A673 (cell line): ENCODE measurements around the gene ABI2. TPM values are rescaled to one million over a fixed set of nuclear protein-coding genes. Genes with fewer than 3 reads are reported as not detected.

Source experiments
- BruUV-seq: library from RNA; stranded (reverse); fragments of 400-500 nt; replicated peaks from 2 replicates; lab custom pipeline; 2021; lab: Mats Ljungman, UMichigan
- CTCF ChIA-PET: fragments of 300-600 bp; sonication (Branson Sonifier 250); formaldehyde crosslinking; loops from one replicate; lab custom pipeline; 2022; ENCODE audit warnings: antibody characterized with exemption; lab: Charles Lee
- POLR2A ChIA-PET: fragments of 300-600 bp; sonication (Branson Sonifier 250); formaldehyde crosslinking; loops from one replicate; lab custom pipeline; 2022; ENCODE audit warnings: antibody characterized with exemption; ENCODE audit not compliant: low non-redundant PET; lab: Charles Lee
- DNase-seq: peaks from one replicate; pipeline ENCODE4 v3.0.0-alpha.2; 2015; ENCODE audit warnings: low spot score
- H3K27ac ChIP-seq: fragments of 200-600 bp; sonication (generic); 2 replicates; pipeline ENCODE4 v1.5.1; 2016; ENCODE audit warnings: mixed run types, low read depth, mild to moderate bottlenecking, mixed read lengths, antibody characterized with exemption, low read length; ENCODE audit not compliant: poor library complexity, severe bottlenecking
- H3K27me3 ChIP-seq: fragments of 200-600 bp; sonication (generic); replicated peaks from 2 replicates; pipeline ENCODE4 v1.6.1; 2017; ENCODE audit warnings: mixed run types, low read depth, mild to moderate bottlenecking, mixed read lengths, antibody characterized with exemption, low read length; ENCODE audit not compliant: insufficient read depth, poor library complexity
- H3K36me3 ChIP-seq: fragments of 200-600 bp; sonication (generic); 2 replicates; pipeline ENCODE4 v1.6.1; 2016; ENCODE audit warnings: mixed run types, mild to moderate bottlenecking, mixed read lengths, antibody characterized with exemption, low read length; ENCODE audit not compliant: insufficient read depth, poor library complexity, severe bottlenecking
- H3K4me1 ChIP-seq: fragments of 200-600 bp; sonication (generic); 2 replicates; pipeline ENCODE4 v1.6.1; 2017; ENCODE audit warnings: mixed run types, mild to moderate bottlenecking, mixed read lengths, antibody characterized with exemption, low read length; ENCODE audit not compliant: insufficient read depth, poor library complexity, severe bottlenecking
- H3K4me3 ChIP-seq: fragments of 200-600 bp; sonication (generic); 2 replicates; pipeline ENCODE4 v1.5.1; 2016; ENCODE audit warnings: low read depth, mixed run types, mild to moderate bottlenecking, mixed read lengths, low read length; ENCODE audit not compliant: poor library complexity, severe bottlenecking
- H3K9me3 ChIP-seq: fragments of 200-600 bp; sonication (generic); 2 replicates; pipeline ENCODE4 v1.6.1; 2016; ENCODE audit warnings: mixed run types, low read depth, mild to moderate bottlenecking, mixed read lengths, antibody characterized with exemption, low read length; ENCODE audit not compliant: poor library complexity, severe bottlenecking
- EZH2 ChIP-seq: fragments of 200-600 bp; sonication (generic); IDR thresholded peaks from 2 replicates; pipeline ENCODE4 v1.6.1; 2017; ENCODE audit warnings: borderline replicate concordance, low read depth, mild to moderate bottlenecking, mixed read lengths, antibody characterized with exemption, low read length; ENCODE audit not compliant: poor library complexity, severe bottlenecking
- intact Hi-C: fragments of 100-400 bp; cut with micrococcal nuclease; formaldehyde crosslinking; loops from one replicate; pipeline ENCODE4 v1.10.0; 2022; ENCODE audit not compliant: unreplicated experiment
- total RNA-seq: library from RNA; stranded (reverse); gene quantifications from 2 replicates; pipeline ENCODE4 v1.2.3, GENCODE V29; 2021
- TF ChIP-seq, protein P1 (sequence below): fragments of 300-800, 200-600 bp; sonication (generic); conservative IDR thresholded peaks from 2 replicates; pipeline ENCODE4 v1.5.1; 2017; ENCODE audit warnings: low read depth, mild to moderate bottlenecking, antibody characterized with exemption, low read length, moderate library complexity, mixed read lengths

Gene ABI2
- total RNA-seq, 1 experiment from 2014 or later: 134 TPM

GRCh38 chr2:203441463-203441862 lies 113.3 kb downstream of the ABI2 start:
- BruUV-seq: no TSS peak
- Histone ChIP-seq H3K27me3 (no peaks in the 10 kb centered on the region), H3K36me3 (peaks cover 18% of the 10 kb centered on the region), H3K9me3 (no peaks in the 10 kb centered on the region), H3K27ac (no peak overlapping the region), H3K4me3 (no peak overlapping the region), H3K4me1 (no peaks in the 10 kb centered on the region)
- DNase-seq: no peak
- ChIA-PET POLR2A (no interaction called here), CTCF (no interaction called here)
- no peak for TF ChIP-seq EZH2
- TF ChIP-seq, protein P1, sequence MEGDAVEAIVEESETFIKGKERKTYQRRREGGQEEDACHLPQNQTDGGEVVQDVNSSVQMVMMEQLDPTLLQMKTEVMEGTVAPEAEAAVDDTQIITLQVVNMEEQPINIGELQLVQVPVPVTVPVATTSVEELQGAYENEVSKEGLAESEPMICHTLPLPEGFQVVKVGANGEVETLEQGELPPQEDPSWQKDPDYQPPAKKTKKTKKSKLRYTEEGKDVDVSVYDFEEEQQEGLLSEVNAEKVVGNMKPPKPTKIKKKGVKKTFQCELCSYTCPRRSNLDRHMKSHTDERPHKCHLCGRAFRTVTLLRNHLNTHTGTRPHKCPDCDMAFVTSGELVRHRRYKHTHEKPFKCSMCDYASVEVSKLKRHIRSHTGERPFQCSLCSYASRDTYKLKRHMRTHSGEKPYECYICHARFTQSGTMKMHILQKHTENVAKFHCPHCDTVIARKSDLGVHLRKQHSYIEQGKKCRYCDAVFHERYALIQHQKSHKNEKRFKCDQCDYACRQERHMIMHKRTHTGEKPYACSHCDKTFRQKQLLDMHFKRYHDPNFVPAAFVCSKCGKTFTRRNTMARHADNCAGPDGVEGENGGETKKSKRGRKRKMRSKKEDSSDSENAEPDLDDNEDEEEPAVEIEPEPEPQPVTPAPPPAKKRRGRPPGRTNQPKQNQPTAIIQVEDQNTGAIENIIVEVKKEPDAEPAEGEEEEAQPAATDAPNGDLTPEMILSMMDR: no peak
- intact Hi-C loops: no loop called here

- POLR2A ChIA-PET: no interaction called here
- peaks cover 28% of the 10 kb centered on the region for H3K36me3 ChIP-seq
- intact Hi-C loops: no loop called here
- no peaks in the 10 kb centered on the region for H3K9me3 ChIP-seq
- BruUV-seq: no TSS peak
- CTCF ChIA-PET: no interaction called here
- H3K4me3 ChIP-seq: no peak overlapping the region
- H3K27me3 ChIP-seq: no peaks in the 10 kb centered on the region
- H3K4me1 ChIP-seq: no peaks in the 10 kb centered on the region
- no peak for TF ChIP-seq EZH2
- TF ChIP-seq, protein P1: no peak
- no peak overlapping the region for H3K27ac ChIP-seq
- no peak for DNase-seq
Measured at GRCh38 chr2:203442463-203442862, 114.3 kb downstream of the ABI2 start.

DNA sequence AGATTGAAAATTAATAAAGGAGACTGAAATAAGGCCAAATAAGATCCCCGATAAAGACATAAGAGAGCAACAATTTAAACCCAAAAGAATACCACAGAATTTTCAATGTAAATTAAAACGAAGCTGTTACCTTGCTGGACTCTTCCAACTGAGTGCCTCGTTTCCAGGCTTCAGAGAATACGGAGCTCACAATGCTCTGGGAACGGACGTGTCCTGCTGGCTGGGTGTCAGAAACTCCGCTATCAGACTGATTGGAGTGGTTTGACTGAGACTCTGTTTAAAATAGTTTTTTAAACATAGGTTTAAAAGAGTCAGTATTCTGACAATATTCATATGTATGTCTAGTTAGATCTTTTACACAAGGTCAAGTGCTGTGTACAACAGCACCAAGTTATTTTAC lies 116.5 kb downstream of the ABI2 start:
- H3K9me3 ChIP-seq: no peaks in the 10 kb centered on the region
- H3K36me3 ChIP-seq: peaks cover 19% of the 10 kb centered on the region
- H3K4me1 ChIP-seq: no peaks in the 10 kb centered on the region
- intact Hi-C loops: no loop called here
- no peak for TF ChIP-seq EZH2
- TF ChIP-seq, protein P1: no peak
- BruUV-seq: no TSS peak
- no peak overlapping the region for H3K4me3 ChIP-seq
- CTCF ChIA-PET: no interaction called here
- no peaks in the 10 kb centered on the region for H3K27me3 ChIP-seq
- no peak for DNase-seq
- no peak overlapping the region for H3K27ac ChIP-seq
- POLR2A ChIA-PET: no interaction called here
